ENCODE data around the gene PRKN.

PRKN gene

DNA sequence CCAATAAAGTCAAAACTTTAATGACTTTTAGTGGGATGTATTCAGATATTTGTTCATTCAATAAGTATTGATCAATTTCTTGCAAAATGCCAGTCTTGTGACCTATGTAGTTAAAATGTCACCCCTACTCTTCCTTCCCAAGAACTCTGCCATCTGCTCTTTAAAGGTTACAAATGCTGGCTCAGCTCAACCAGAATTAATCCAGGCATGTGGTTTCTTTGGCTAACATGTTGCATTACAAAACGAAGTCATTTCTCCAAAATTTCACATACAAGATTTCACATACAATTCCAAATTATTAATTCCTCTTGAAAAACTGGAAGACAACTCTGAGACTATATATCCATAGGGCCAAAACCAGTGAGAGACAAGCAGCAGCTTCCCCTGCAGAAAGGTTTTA, 395.7 kb downstream of the PRKN start:
- H3K9ac ChIP-seq (ENCODE audit: low read depth, low read length) = no peak overlapping the region
- H3K9me3 ChIP-seq (ENCODE audit: insufficient read depth, low read depth, low read length) = no peaks in the 10 kb centered on the region
- no peak overlapping the region for H3K27ac ChIP-seq (ENCODE audit: low read length)
- H3K4me1 ChIP-seq (ENCODE audit: insufficient read depth, low read length) = no peaks in the 10 kb centered on the region
- H3K36me3 ChIP-seq (ENCODE audit: insufficient read depth, low read depth, low read length) = no peaks in the 10 kb centered on the region
- no peak overlapping the region for H3K4me3 ChIP-seq (ENCODE audit: low read length)
- H3K27me3 ChIP-seq (ENCODE audit: insufficient read depth, low read length) = no peaks in the 10 kb centered on the region

DNA sequence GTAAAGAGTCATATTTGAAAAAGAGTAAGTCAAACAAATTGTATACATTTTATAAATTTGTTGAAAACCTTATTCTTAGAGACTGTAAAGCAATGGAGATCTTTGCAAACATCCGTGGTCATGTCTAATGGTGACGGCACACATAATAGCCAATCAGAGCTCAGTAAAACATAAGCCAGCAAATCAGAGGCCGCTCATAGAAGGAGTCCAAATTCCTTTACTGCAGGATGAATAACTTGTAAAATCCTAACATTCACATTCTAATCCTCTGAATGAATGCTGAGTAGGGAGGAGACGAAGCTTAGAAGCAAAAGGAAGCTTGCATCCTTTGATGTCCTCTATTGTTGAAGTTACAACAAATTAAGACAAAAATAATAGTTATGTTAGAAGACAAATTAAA, 401.7 kb downstream of the PRKN start:
- H3K4me3 ChIP-seq (ENCODE audit: low read length) = no peak overlapping the region
- no peaks in the 10 kb centered on the region for H3K27me3 ChIP-seq (ENCODE audit: insufficient read depth, low read length)
- H3K27ac ChIP-seq (ENCODE audit: low read length) = no peak overlapping the region
- peaks cover 5% of the 10 kb centered on the region for H3K9me3 ChIP-seq (ENCODE audit: insufficient read depth, low read depth, low read length)
- no peak overlapping the region for H3K9ac ChIP-seq (ENCODE audit: low read depth, low read length)
- no peaks in the 10 kb centered on the region for H3K36me3 ChIP-seq (ENCODE audit: insufficient read depth, low read depth, low read length)
- no peaks in the 10 kb centered on the region for H3K4me1 ChIP-seq (ENCODE audit: insufficient read depth, low read length)

DNA sequence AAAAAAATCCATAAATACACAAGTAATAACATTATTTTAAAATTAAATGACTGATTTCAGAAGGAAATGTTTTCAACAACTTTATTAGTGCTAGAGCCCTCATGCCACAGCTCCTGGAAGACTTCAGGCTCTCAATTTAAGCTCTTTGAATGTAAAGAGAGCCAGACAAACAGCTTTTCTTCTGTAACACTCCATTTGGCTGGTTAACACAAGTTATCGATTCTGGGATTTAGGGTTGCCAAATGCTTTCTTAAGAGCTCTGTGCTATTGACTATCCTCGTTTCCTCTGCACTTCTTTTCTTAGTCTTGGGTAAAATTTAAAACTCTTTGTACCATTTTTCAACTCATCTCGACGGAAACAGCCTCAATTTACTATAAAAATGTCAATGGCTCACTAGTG, 402.5 kb downstream of the PRKN start:
- no peak overlapping the region for H3K27ac ChIP-seq (ENCODE audit: low read length)
- no peaks in the 10 kb centered on the region for H3K36me3 ChIP-seq (ENCODE audit: insufficient read depth, low read depth, low read length)
- no peaks in the 10 kb centered on the region for H3K4me1 ChIP-seq (ENCODE audit: insufficient read depth, low read length)
- no peak overlapping the region for H3K9ac ChIP-seq (ENCODE audit: low read depth, low read length)
- peaks cover 5% of the 10 kb centered on the region for H3K9me3 ChIP-seq (ENCODE audit: insufficient read depth, low read depth, low read length)
- H3K4me3 ChIP-seq (ENCODE audit: low read length) = no peak overlapping the region
- no peaks in the 10 kb centered on the region for H3K27me3 ChIP-seq (ENCODE audit: insufficient read depth, low read length)

- H3K27ac ChIP-seq (ENCODE audit: low read length) = no peak overlapping the region
These were observed 412.3 kb downstream of the PRKN start for GRCh38 chr6:162315291-162315690.

DNA sequence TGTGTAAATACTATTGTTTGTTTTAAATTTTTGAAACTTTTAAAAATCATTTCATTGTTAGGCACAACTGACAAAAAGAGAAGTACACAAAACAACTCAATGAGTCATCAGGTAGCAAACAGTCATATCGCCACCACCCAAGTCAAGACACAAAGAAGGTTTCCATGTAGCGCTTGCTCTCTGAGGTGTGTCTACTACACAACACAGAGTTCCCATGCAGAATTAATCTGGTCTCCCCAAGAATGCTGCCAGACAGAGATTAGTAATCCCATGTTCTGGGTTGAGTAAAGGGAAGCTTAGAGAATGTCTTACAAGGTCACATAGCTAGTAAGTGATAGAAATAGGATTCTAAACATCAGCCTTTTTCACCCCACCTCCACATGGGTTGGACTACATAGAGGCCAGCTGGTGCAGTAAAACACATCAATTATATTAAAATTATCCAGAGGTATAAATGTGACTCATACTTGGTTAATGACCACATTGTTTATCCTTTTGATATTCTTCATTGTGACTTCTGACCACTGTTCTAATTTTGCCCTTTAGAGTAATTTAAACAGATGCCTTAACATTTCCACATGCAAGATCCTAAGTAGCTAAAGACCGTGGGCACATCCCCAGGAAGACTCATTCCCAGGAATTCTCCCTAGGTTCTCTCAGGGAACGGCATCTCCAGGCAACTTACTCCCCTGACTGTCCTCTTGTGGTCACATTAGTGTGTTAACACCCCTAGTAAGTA, 413.5 kb downstream of the PRKN start:
- H3K27me3 ChIP-seq (ENCODE audit: insufficient read depth, low read length) = no peaks in the 10 kb centered on the region
- no peak overlapping the region for H3K4me3 ChIP-seq (ENCODE audit: low read length)
- H3K27ac ChIP-seq (ENCODE audit: low read length) = no peak overlapping the region
- no peaks in the 10 kb centered on the region for H3K36me3 ChIP-seq (ENCODE audit: insufficient read depth, low read depth, low read length)
- H3K9ac ChIP-seq (ENCODE audit: low read depth, low read length) = no peak overlapping the region
- no peaks in the 10 kb centered on the region for H3K9me3 ChIP-seq (ENCODE audit: insufficient read depth, low read depth, low read length)
- H3K4me1 ChIP-seq (ENCODE audit: insufficient read depth, low read length) = peaks cover 6% of the 10 kb centered on the region; the same call in 1 of the 2 replicates

More at GRCh38 chr6:162315291-162315690, 412.3 kb downstream of the PRKN start:
- Histone ChIP-seq H3K9ac (ENCODE audit: low read depth, low read length) (no peak overlapping the region), H3K4me3 (ENCODE audit: low read length) (no peak overlapping the region), H3K9me3 (ENCODE audit: insufficient read depth, low read depth, low read length) (no peaks in the 10 kb centered on the region), H3K36me3 (ENCODE audit: insufficient read depth, low read depth, low read length) (no peaks in the 10 kb centered on the region), H3K27me3 (ENCODE audit: insufficient read depth, low read length) (no peaks in the 10 kb centered on the region), H3K4me1 (ENCODE audit: insufficient read depth, low read length) (peaks cover 6% of the 10 kb centered on the region; the same call in 1 of the 2 replicates)

- Histone ChIP-seq H3K4me1 (ENCODE audit: insufficient read depth, low read length) (no peaks in the 10 kb centered on the region), H3K4me3 (ENCODE audit: low read length) (no peak overlapping the region), H3K27me3 (ENCODE audit: insufficient read depth, low read length) (no peaks in the 10 kb centered on the region), H3K9ac (ENCODE audit: low read depth, low read length) (no peak overlapping the region), H3K27ac (ENCODE audit: low read length) (no peak overlapping the region), H3K36me3 (ENCODE audit: insufficient read depth, low read depth, low read length) (no peaks in the 10 kb centered on the region), H3K9me3 (ENCODE audit: insufficient read depth, low read depth, low read length) (no peaks in the 10 kb centered on the region)
These were observed 419.7 kb downstream of the PRKN start for GRCh38 chr6:162307865-162308264.

DNA sequence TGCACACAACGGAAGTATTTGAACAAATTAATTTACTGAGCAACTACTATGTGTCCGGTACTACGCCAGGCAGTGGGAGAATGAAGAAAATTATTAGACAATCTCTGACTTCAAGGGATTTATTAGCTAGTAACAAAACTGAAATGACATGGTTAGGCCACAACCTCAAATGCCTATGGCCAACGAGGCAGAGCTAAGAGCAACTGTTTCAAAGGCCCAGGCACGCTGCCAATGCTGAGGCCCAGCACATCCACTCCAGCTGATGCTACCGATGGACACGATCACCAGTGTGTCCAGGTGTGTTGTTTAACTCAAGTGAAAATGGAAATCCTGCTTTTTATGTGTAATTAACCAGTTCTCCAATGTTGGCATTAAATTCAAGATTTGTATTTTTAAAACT, 420.9 kb downstream of the PRKN start:
- no peaks in the 10 kb centered on the region for H3K4me1 ChIP-seq (ENCODE audit: insufficient read depth, low read length)
- H3K27ac ChIP-seq (ENCODE audit: low read length) = no peak overlapping the region
- no peak overlapping the region for H3K4me3 ChIP-seq (ENCODE audit: low read length)
- no peak overlapping the region for H3K9ac ChIP-seq (ENCODE audit: low read depth, low read length)
- H3K27me3 ChIP-seq (ENCODE audit: insufficient read depth, low read length) = no peaks in the 10 kb centered on the region
- H3K9me3 ChIP-seq (ENCODE audit: insufficient read depth, low read depth, low read length) = no peaks in the 10 kb centered on the region
- H3K36me3 ChIP-seq (ENCODE audit: insufficient read depth, low read depth, low read length) = no peaks in the 10 kb centered on the region

GRCh38 chr6:162301128-162301527, 426.4 kb downstream of the PRKN start:
- Histone ChIP-seq H3K4me3 (ENCODE audit: low read length) (no peak overlapping the region), H3K36me3 (ENCODE audit: insufficient read depth, low read depth, low read length) (no peaks in the 10 kb centered on the region), H3K27me3 (ENCODE audit: insufficient read depth, low read length) (no peaks in the 10 kb centered on the region), H3K4me1 (ENCODE audit: insufficient read depth, low read length) (no peaks in the 10 kb centered on the region), H3K9me3 (ENCODE audit: insufficient read depth, low read depth, low read length) (no peaks in the 10 kb centered on the region), H3K9ac (ENCODE audit: low read depth, low read length) (no peak overlapping the region), H3K27ac (ENCODE audit: low read length) (no peak overlapping the region)

GRCh38 chr6:162294029-162294428, 433.5 kb downstream of the PRKN start:
- H3K27ac ChIP-seq (ENCODE audit: low read length) = no peak overlapping the region
- no peak overlapping the region for H3K9ac ChIP-seq (ENCODE audit: low read depth, low read length)
- no peaks in the 10 kb centered on the region for H3K4me1 ChIP-seq (ENCODE audit: insufficient read depth, low read length)
- no peaks in the 10 kb centered on the region for H3K9me3 ChIP-seq (ENCODE audit: insufficient read depth, low read depth, low read length)
- H3K36me3 ChIP-seq (ENCODE audit: insufficient read depth, low read depth, low read length) = no peaks in the 10 kb centered on the region
- no peak overlapping the region for H3K4me3 ChIP-seq (ENCODE audit: low read length)
- H3K27me3 ChIP-seq (ENCODE audit: insufficient read depth, low read length) = no peaks in the 10 kb centered on the region

GRCh38 chr6:162292915-162293314, 434.7 kb downstream of the PRKN start:
- Histone ChIP-seq H3K9ac (ENCODE audit: low read depth, low read length) (no peak overlapping the region), H3K36me3 (ENCODE audit: insufficient read depth, low read depth, low read length) (no peaks in the 10 kb centered on the region), H3K4me1 (ENCODE audit: insufficient read depth, low read length) (no peaks in the 10 kb centered on the region), H3K27me3 (ENCODE audit: insufficient read depth, low read length) (no peaks in the 10 kb centered on the region), H3K9me3 (ENCODE audit: insufficient read depth, low read depth, low read length) (no peaks in the 10 kb centered on the region), H3K27ac (ENCODE audit: low read length) (no peak overlapping the region), H3K4me3 (ENCODE audit: low read length) (no peak overlapping the region)

DNA sequence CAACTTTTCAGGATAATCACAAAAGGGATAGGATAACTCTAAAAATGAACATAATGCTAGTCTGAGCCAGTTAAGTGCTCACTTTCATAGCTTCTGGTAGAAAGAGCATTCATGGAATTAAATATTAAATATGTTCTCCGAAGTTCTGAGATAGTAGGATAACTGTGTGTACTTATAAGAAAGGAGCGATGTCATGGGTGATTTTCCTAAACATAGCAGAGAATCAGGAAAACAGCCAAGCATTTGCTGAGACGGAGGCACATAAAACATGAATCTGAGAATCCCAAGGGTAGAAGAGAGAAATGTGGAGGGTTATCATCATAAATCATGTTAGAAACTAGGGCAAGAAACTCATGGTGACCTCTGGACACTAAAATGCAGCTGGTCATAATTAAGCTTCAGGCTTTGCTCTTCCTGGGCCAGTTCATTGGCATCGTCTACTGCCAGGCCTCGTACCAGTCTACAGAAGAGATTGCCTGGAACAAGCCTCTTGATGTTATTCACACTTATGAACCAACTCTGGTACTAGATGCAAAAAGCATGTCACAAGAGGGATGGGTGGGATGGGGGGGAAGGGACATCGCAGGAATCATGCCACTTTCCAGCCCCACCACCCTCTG, 436.6 kb downstream of the PRKN start:
- no peaks in the 10 kb centered on the region for H3K9me3 ChIP-seq (ENCODE audit: insufficient read depth, low read depth, low read length)
- H3K9ac ChIP-seq (ENCODE audit: low read depth, low read length) = no peak overlapping the region
- H3K4me1 ChIP-seq (ENCODE audit: insufficient read depth, low read length) = no peaks in the 10 kb centered on the region
- H3K4me3 ChIP-seq (ENCODE audit: low read length) = no peak overlapping the region
- H3K27me3 ChIP-seq (ENCODE audit: insufficient read depth, low read length) = no peaks in the 10 kb centered on the region
- H3K36me3 ChIP-seq (ENCODE audit: insufficient read depth, low read depth, low read length) = no peaks in the 10 kb centered on the region
- H3K27ac ChIP-seq (ENCODE audit: low read length) = no peak overlapping the region

- Histone ChIP-seq H3K9me3 (ENCODE audit: insufficient read depth, low read depth, low read length) (no peaks in the 10 kb centered on the region), H3K27me3 (ENCODE audit: insufficient read depth, low read length) (no peaks in the 10 kb centered on the region), H3K9ac (ENCODE audit: low read depth, low read length) (no peak overlapping the region), H3K36me3 (ENCODE audit: insufficient read depth, low read depth, low read length) (no peaks in the 10 kb centered on the region), H3K4me3 (ENCODE audit: low read length) (no peak overlapping the region), H3K27ac (ENCODE audit: low read length) (no peak overlapping the region), H3K4me1 (ENCODE audit: insufficient read depth, low read length) (no peaks in the 10 kb centered on the region)
These were observed 437.6 kb downstream of the PRKN start for GRCh38 chr6:162289972-162290371.

All from iPS-20b (cell line).